ENCODE data around the gene CALML4. TPM values are rescaled to one million over a fixed set of nuclear protein-coding genes. Genes with fewer than 3 reads are reported as not detected.
"Not testable (repeated sequence)": the region's sequence is repeated elsewhere in the genome, so short reads cannot be mapped to it uniquely, and the experiment has no call there.

Gene CALML4
- total RNA-seq, 1 donor from 2014 or later: 7.3 TPM

GRCh38 chr15:68214838-68215254 lies 9.7 kb upstream of the CALML4 start:
- peak; percentile 43 for DNase-seq
- ATAC-seq: no peak
- H3K36me3 ChIP-seq: peaks cover 18% of the 10 kb centered on the region
- TF ChIP-seq CTCF (IDR thresholded peaks at IDR 0.05): no peak
- intact Hi-C loops (cut with DNase I): no loop called here
- H3K4me3 ChIP-seq: no peak overlapping the region
- H3K9me3 ChIP-seq: no peaks in the 10 kb centered on the region
- H3K27me3 ChIP-seq (ENCODE audit: low read depth): no peaks in the 10 kb centered on the region
- H3K4me1 ChIP-seq: peaks cover 11% of the 10 kb centered on the region
- no peak overlapping the region for H3K27ac ChIP-seq

GRCh38 chr15:68213991-68214837 lies 9.1 kb upstream of the CALML4 start:
- Histone ChIP-seq H3K27me3 (ENCODE audit: low read depth) (no peaks in the 10 kb centered on the region), H3K4me3 (no peak overlapping the region), H3K27ac (no peak overlapping the region), H3K36me3 (peaks cover 18% of the 10 kb centered on the region), H3K4me1 (peaks cover 11% of the 10 kb centered on the region), H3K9me3 (no peaks in the 10 kb centered on the region)
- intact Hi-C loops (cut with DNase I): no loop called here
- ATAC-seq (no peak), DNase-seq (peak; percentile 27)
- TF ChIP-seq CTCF (IDR thresholded peaks at IDR 0.05): no peak

- DNase-seq: peak; percentile 20
- peaks cover 11% of the 10 kb centered on the region for H3K4me1 ChIP-seq
- H3K9me3 ChIP-seq; H3K4me3 ChIP-seq; H3K27me3 ChIP-seq (ENCODE audit: low read depth); intact Hi-C loops (cut with DNase I); ATAC-seq; H3K27ac ChIP-seq: not testable (repeated sequence)
- peaks cover 18% of the 10 kb centered on the region for H3K36me3 ChIP-seq
Observed at GRCh38 chr15:68213491-68213845, 8.3 kb upstream of the CALML4 start.

GRCh38 chr15:68211656-68212320 lies 6.7 kb upstream of the CALML4 start:
- DNase-seq (no peak), ATAC-seq (no peak)
- TF ChIP-seq CTCF (IDR thresholded peaks at IDR 0.05): no peak
- Histone ChIP-seq H3K36me3 (peaks cover 7% of the 10 kb centered on the region), H3K27ac (no peak overlapping the region), H3K4me3 (no peak overlapping the region), H3K4me1 (peaks cover 12% of the 10 kb centered on the region), H3K27me3 (ENCODE audit: low read depth) (no peaks in the 10 kb centered on the region), H3K9me3 (no peaks in the 10 kb centered on the region)
- intact Hi-C loops (cut with DNase I): no loop called here

- peaks cover 4% of the 10 kb centered on the region for H3K36me3 ChIP-seq
- peak; percentile 66 for ATAC-seq
- intact Hi-C loops (cut with DNase I): no loop called here
- H3K27ac ChIP-seq: no peak overlapping the region
- H3K4me3 ChIP-seq: no peak overlapping the region
- H3K27me3 ChIP-seq (ENCODE audit: low read depth): no peaks in the 10 kb centered on the region
- H3K9me3 ChIP-seq: no peaks in the 10 kb centered on the region
- TF ChIP-seq CTCF (IDR thresholded peaks at IDR 0.05): peak; percentile 88
- H3K4me1 ChIP-seq: peaks cover 19% of the 10 kb centered on the region
- DNase-seq: peak; percentile 71
Observed at GRCh38 chr15:68210821-68211655, 5.9 kb upstream of the CALML4 start.

Data from lower lobe of right lung (tissue), 2 donors.